SK-N-MC (cell line): ENCODE results near the gene ITSN2.

Source experiments
- DNase-seq: peaks from one replicate; pipeline ENCODE4 v3.0.0-alpha.2; 2011; ENCODE audit warnings: low read depth, low spot score
- H3K27ac ChIP-seq: fragments of 200-600 bp; sonication (generic); 2 replicates; pipeline ENCODE4 v1.5.1; 2016; ENCODE audit warnings: mixed run types
- H3K36me3 ChIP-seq: fragments of 200-600 bp; sonication (generic); 2 replicates; pipeline ENCODE4 v1.6.1; 2017; ENCODE audit warnings: antibody characterized with exemption, low read length, mixed read lengths; ENCODE audit not compliant: insufficient read depth
- H3K4me3 ChIP-seq: fragments of 200-600 bp; sonication (generic); 2 replicates; pipeline ENCODE4 v1.5.1; 2016
- H3K9ac ChIP-seq: fragments of 200-600 bp; sonication (generic); 2 replicates; pipeline ENCODE4 v1.8.0; 2017; ENCODE audit warnings: mixed run types, mixed read lengths; ENCODE audit not compliant: insufficient read length
- H3K9me3 ChIP-seq: fragments of 200-600 bp; sonication (generic); 2 replicates; pipeline ENCODE4 v1.6.1; 2017; ENCODE audit warnings: low read depth, mild to moderate bottlenecking, antibody characterized with exemption, low read length, moderate library complexity, mixed read lengths
- EZH2 ChIP-seq: fragments of 200-600 bp; sonication (generic); IDR thresholded peaks from one replicate; pipeline ENCODE4 v1.6.1; 2017; ENCODE audit warnings: antibody characterized with exemption
- FOXP2 ChIP-seq: optimal IDR thresholded peaks from 2 replicates; pipeline ENCODE3; 2011; ENCODE audit warnings: mild to moderate bottlenecking, moderate library complexity; ENCODE audit not compliant: insufficient read depth; ENCODE audit errors: extremely low read length, control extremely low read depth
- POLR2AphosphoS5 ChIP-seq: IDR thresholded peaks from 2 replicates; pipeline ENCODE4 v1.6.1; 2012; ENCODE audit warnings: mild to moderate bottlenecking, low read depth, low read length, borderline replicate concordance

Gene ITSN2

GRCh38 chr2:24399434-24400206, 39.3 kb upstream of the ITSN2 start:
- TF ChIP-seq POLR2AphosphoS5 (no peak), EZH2 (no peak), FOXP2 (no peak)
- no peaks in the 10 kb centered on the region for H3K9me3 ChIP-seq
- H3K27ac ChIP-seq: no peak overlapping the region
- H3K4me3 ChIP-seq: no peak overlapping the region
- no peak overlapping the region for H3K9ac ChIP-seq
- no peaks in the 10 kb centered on the region for H3K36me3 ChIP-seq
- DNase-seq: no peak

GRCh38 chr2:24394998-24395397, 34.7 kb upstream of the ITSN2 start:
- no peak for DNase-seq
- H3K27ac ChIP-seq: no peak overlapping the region
- H3K9ac ChIP-seq: no peak overlapping the region
- no peaks in the 10 kb centered on the region for H3K36me3 ChIP-seq
- H3K9me3 ChIP-seq: no peaks in the 10 kb centered on the region
- TF ChIP-seq EZH2 (no peak), POLR2AphosphoS5 (no peak), FOXP2 (no peak)
- H3K4me3 ChIP-seq: no peak overlapping the region

DNA sequence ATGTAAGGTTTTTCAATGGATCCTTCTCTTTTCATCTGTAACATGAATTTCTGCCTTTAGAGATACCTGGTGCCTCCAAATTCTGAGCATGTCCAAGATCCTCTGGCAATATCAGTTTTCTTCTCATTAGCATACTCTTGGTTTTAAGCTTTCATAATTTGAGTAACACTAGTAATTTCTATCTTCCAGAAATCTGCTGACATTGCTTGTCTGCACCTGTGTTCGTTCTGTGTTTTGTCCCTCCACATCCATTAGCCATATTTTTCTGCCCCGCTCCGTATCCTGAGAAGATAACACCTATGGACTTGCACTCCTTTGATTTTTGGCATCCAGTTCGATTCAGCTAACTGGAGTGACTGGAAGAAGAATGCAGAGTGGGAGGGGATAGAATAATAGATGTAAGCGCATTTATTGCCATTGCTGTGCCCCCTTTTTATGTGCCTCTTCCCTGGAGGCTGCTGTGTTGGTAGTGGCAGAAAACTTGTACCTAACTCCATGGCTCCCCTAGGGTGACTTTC, 32.3 kb upstream of the ITSN2 start:
- TF ChIP-seq POLR2AphosphoS5 (no peak), FOXP2 (no peak), EZH2 (no peak)
- H3K27ac ChIP-seq: no peak overlapping the region
- H3K4me3 ChIP-seq: no peak overlapping the region
- DNase-seq: no peak
- no peak overlapping the region for H3K9ac ChIP-seq
- no peaks in the 10 kb centered on the region for H3K9me3 ChIP-seq
- H3K36me3 ChIP-seq: no peaks in the 10 kb centered on the region

DNA sequence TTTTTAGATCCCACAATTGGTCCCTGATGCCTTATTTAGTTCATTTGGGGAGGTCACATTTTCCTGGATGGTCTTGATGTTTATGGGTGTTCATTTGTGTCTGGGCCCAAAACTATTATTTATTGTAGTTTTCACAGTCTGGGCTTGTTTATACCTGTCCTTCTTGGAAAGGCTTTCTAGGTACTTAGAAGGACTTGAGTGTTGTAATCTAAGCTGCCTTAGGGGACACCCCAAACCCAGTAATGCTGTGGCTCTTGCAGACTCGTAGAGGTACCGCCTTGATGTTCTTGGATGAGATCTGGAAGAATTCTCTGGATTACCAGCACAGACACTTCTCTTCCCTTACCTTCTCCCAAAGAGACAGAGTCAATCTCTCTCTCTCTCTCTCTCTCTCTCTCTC, 25.0 kb upstream of the ITSN2 start:
- TF ChIP-seq POLR2AphosphoS5 (no peak), FOXP2 (no peak), EZH2 (no peak)
- H3K9ac ChIP-seq: no peak overlapping the region
- H3K4me3 ChIP-seq: no peak overlapping the region
- H3K9me3 ChIP-seq: no peaks in the 10 kb centered on the region
- no peaks in the 10 kb centered on the region for H3K36me3 ChIP-seq
- H3K27ac ChIP-seq: no peak overlapping the region
- DNase-seq: no peak

DNA sequence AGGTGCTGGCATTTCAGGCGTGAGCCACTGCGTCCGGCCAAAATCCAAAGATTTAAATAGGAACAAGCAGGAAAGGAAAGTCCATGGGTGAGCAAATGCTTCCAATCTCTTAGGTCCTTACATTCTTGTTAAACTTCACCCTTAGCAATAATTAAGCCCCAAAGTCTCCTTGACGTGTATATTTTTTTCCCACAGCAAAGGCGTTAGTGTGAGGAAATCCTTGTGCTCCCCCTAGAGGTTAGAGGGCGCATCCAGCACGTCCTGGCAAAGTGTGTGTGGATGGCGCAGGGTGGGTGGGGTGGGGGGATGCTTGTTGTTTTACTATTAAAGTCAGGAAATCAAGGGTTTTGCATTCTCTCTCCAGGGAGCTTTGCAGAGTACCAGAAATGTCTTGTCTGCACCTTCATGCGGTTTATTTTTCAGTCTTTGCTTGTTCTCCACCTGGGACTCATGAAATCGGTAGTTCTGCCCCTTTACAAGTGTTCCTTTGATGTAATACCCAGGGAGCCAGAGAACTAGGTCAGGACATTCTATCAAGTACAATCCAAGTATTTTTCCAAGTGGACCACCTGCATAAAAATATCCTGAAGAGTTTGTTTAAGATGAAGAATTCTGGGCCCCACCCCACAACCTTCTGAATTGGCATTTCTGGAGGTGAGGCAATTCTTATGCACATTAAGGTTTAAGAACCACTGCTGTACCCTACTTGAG, 22.2 kb upstream of the ITSN2 start:
- TF ChIP-seq EZH2: no peak
- TF ChIP-seq POLR2AphosphoS5: no peak
- no peak for TF ChIP-seq FOXP2
- H3K9ac ChIP-seq: no peak overlapping the region
- H3K36me3 ChIP-seq: no peaks in the 10 kb centered on the region
- H3K27ac ChIP-seq: no peak overlapping the region
- peak; percentile 39 for DNase-seq
- no peaks in the 10 kb centered on the region for H3K9me3 ChIP-seq
- H3K4me3 ChIP-seq: no peak overlapping the region

DNA sequence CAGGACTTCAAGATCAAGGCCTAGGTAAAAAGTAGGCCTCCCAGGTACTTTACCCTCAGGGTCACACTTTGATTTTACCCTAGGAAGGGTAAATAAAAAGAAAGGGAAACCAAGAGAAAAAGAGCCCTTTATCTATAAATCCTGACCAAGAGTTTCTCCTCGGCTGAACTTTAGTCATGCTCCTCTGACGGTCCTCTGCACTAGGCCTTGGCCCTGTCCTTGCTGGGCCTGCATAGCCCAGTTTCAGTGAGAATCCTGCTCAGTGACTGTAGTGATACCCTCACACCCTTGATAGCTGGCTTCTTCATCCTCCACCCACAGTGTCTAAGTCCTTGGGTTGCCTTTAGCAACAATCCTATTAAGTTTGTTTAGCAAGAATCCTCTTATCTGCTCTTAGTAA, 20.5 kb upstream of the ITSN2 start:
- H3K36me3 ChIP-seq: no peaks in the 10 kb centered on the region
- H3K9ac ChIP-seq: no peak overlapping the region
- no peak overlapping the region for H3K4me3 ChIP-seq
- H3K9me3 ChIP-seq: no peaks in the 10 kb centered on the region
- no peak overlapping the region for H3K27ac ChIP-seq
- TF ChIP-seq POLR2AphosphoS5 (no peak), FOXP2 (no peak), EZH2 (no peak)
- DNase-seq: no peak

DNA sequence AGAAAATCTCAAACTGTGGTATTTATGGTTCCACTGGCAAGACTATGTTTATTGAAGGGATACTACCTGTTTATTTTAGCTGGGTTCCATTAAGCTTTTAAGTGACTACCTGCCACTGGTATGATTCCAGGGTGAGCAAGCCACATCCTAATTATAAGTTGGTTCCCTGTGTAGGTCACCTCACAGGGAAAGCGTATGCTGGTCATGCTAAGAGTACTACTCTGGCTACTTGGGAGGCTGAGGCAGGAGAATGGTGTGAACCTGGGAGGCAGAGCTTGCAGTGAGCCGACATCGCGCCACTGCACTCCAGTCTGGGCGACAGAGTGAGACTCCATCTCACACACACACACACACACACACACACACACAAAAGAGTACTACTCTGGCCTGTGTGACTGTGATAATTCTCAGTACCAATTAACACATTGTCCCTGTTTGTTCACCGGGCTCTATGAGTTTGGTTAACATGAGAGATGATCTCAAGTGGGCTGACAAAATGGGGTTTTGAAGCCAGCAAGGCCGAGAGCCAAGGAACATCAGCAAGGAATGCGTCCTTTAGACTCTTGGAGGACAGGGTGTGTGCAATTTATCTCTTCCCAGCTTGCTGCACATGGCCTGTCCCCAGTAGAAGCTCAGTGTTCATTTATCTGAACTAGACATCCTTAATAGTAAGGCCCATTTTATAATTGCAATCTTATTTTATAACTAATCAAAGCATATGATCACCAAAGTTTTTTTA, 15.2 kb upstream of the ITSN2 start:
- no peak for DNase-seq
- Histone ChIP-seq H3K4me3 (no peak overlapping the region), H3K27ac (no peak overlapping the region), H3K9ac (no peak overlapping the region), H3K9me3 (no peaks in the 10 kb centered on the region), H3K36me3 (no peaks in the 10 kb centered on the region)
- TF ChIP-seq POLR2AphosphoS5 (no peak), FOXP2 (no peak), EZH2 (no peak)

GRCh38 chr2:24374301-24374700, 14.0 kb upstream of the ITSN2 start:
- Histone ChIP-seq H3K4me3 (no peak overlapping the region), H3K9me3 (no peaks in the 10 kb centered on the region), H3K36me3 (no peaks in the 10 kb centered on the region), H3K9ac (no peak overlapping the region), H3K27ac (no peak overlapping the region)
- TF ChIP-seq POLR2AphosphoS5: no peak
- no peak for TF ChIP-seq EZH2
- no peak for TF ChIP-seq FOXP2
- no peak for DNase-seq

DNA sequence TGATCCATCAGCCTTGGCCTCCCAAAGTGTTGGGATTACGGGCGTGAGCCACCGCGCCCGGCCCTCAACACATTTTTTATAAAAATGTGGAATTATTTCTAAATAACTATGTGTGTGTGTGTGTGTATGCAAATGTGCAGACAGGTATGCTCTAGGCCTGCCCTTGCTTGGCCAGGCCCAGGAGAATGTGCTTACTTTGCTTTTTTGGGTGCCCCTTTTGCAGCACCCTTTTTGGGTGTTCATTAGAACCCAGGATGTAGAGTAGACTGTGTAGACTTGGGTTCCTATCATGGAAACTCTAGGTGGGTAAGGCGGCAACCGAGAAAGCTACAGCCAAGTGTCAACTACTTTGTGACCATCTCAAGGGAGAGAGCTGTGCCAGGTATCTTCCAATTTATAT, 11.7 kb upstream of the ITSN2 start:
- TF ChIP-seq POLR2AphosphoS5 (no peak), EZH2 (no peak)
- no peak overlapping the region for H3K27ac ChIP-seq
- no peak overlapping the region for H3K9ac ChIP-seq
- no peaks in the 10 kb centered on the region for H3K36me3 ChIP-seq
- H3K4me3 ChIP-seq: no peak overlapping the region
- no peaks in the 10 kb centered on the region for H3K9me3 ChIP-seq
- no peak for DNase-seq
